ACC112 (cell line): ENCODE results near the gene MSI2.

ENCODE experiments used
- H2AFZ ChIP-seq: fragments of 200-600 bp; sonication (generic); one replicate; pipeline ENCODE4 v1.6.0; 2017; ENCODE audit warnings: antibody characterized with exemption, low read length; ENCODE audit not compliant: unreplicated experiment
- H3K27ac ChIP-seq: fragments of 200-600 bp; sonication (generic); 2 replicates; pipeline ENCODE4 v1.5.1; 2014; ENCODE audit warnings: low read depth, mild to moderate bottlenecking, antibody characterized with exemption, low read length, moderate library complexity
- H3K27me3 ChIP-seq: fragments of 200-600 bp; sonication (generic); 2 replicates; pipeline ENCODE4 v1.6.1; 2014; ENCODE audit warnings: mild to moderate bottlenecking, antibody characterized with exemption, low read length, moderate library complexity, mixed read lengths; ENCODE audit not compliant: insufficient read depth
- H3K36me3 ChIP-seq: fragments of 200-600 bp; sonication (generic); 2 replicates; pipeline ENCODE4 v1.6.1; 2016; ENCODE audit warnings: mild to moderate bottlenecking, antibody characterized with exemption, low read length, moderate library complexity, mixed read lengths; ENCODE audit not compliant: insufficient read depth
- H3K4me1 ChIP-seq: fragments of 200-600 bp; sonication (generic); one replicate; pipeline ENCODE4 v1.6.1; 2016; ENCODE audit warnings: low read length, mixed read lengths; ENCODE audit not compliant: insufficient read depth, unreplicated experiment, control insufficient read depth
- H3K4me3 ChIP-seq: fragments of 200-600 bp; sonication (generic); 2 replicates; pipeline ENCODE4 v1.5.1; 2014; ENCODE audit warnings: mild to moderate bottlenecking, low read depth, low read length
- H3K79me2 ChIP-seq: fragments of 200-600 bp; sonication (generic); one replicate; pipeline ENCODE4 v1.6.0; 2016; ENCODE audit warnings: low read length; ENCODE audit not compliant: control insufficient read depth, unreplicated experiment, insufficient read depth

The MSI2 gene

GRCh38 chr17:57597531-57598453 lies 341.5 kb downstream of the MSI2 start:
- Histone ChIP-seq H2AFZ (no peak overlapping the region), H3K79me2 (no peaks in the 10 kb centered on the region), H3K36me3 (no peaks in the 10 kb centered on the region), H3K4me3 (no peak overlapping the region), H3K4me1 (no peaks in the 10 kb centered on the region), H3K27ac (no peak overlapping the region), H3K27me3 (no peaks in the 10 kb centered on the region)

DNA sequence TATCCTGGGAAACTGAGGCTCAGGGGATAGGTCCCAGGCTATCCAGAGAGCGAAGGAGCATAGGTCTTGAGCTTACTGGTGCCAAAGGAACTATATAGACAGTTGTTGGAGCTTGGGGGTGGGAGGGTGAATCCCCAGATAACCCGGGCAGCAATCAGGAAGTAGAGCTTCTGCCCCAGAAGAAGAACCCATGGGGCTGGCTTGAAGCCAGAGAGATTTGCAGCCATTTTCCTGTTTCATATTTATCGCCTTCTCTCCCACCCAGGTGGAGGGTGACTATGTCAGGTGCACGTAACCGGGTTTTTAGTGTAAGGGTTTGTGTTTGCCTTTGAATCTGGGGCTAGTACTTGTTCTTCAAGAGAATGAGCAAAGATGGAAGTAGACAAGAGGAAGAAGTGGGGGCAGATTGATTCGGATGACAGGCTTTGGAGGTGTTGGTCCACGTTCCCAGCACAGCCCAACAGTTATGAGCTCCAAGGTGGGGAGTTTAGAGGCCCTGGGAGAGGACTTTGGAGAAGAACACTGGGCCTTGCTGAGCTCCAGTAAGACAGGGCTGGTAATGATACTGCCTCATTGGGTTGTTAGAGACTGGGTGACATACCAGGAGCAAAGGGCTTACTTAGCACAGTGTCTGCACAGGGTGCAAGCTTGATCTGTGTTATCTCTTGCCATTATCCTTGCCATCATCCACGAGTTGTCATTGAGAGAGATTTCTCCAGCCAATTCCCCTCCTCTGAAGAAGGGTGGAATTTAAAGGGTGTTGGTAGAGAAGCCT lies 343.1 kb downstream of the MSI2 start:
- H3K36me3 ChIP-seq = no peaks in the 10 kb centered on the region
- H3K27ac ChIP-seq = no peak overlapping the region
- no peaks in the 10 kb centered on the region for H3K79me2 ChIP-seq
- H3K4me1 ChIP-seq = no peaks in the 10 kb centered on the region
- H3K27me3 ChIP-seq = no peaks in the 10 kb centered on the region
- no peak overlapping the region for H3K4me3 ChIP-seq
- no peak overlapping the region for H2AFZ ChIP-seq

- Histone ChIP-seq H3K4me1 (no peaks in the 10 kb centered on the region), H2AFZ (no peak overlapping the region), H3K36me3 (no peaks in the 10 kb centered on the region), H3K4me3 (no peak overlapping the region), H3K79me2 (no peaks in the 10 kb centered on the region), H3K27me3 (no peaks in the 10 kb centered on the region), H3K27ac (no peak overlapping the region)
Measured at GRCh38 chr17:57600074-57600473, 343.8 kb downstream of the MSI2 start.

DNA sequence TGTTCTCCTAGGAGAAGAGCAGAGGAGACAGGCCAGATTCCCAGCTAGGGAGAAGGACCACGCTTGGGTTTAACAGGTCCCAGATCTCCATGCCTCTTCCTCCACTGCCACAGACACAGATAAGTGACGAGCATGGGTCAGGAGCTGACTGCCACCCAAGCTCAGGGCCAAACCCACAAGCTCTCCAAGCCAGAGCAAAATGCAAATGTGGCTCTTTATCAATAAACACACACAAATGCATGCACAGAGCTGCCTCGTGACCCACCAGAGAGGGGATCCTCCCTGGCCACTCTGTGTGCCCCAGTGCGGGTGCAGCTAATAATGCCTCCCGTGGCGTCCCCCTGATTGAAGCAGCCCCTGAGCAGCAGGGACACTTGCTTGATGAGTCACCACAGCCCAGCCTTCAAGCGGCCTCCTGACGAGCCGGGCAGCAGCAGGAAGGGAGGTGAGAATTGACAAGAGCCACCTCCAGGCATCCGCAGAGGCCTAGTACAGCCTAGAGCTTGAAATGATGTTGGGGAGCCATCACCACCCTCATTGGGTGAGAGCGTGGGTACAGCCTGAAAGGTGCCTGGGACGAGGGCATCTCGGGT lies 344.9 kb downstream of the MSI2 start:
- no peak overlapping the region for H2AFZ ChIP-seq
- no peak overlapping the region for H3K4me3 ChIP-seq
- no peaks in the 10 kb centered on the region for H3K27me3 ChIP-seq
- no peaks in the 10 kb centered on the region for H3K4me1 ChIP-seq
- no peak overlapping the region for H3K27ac ChIP-seq
- H3K36me3 ChIP-seq = no peaks in the 10 kb centered on the region
- no peaks in the 10 kb centered on the region for H3K79me2 ChIP-seq

DNA sequence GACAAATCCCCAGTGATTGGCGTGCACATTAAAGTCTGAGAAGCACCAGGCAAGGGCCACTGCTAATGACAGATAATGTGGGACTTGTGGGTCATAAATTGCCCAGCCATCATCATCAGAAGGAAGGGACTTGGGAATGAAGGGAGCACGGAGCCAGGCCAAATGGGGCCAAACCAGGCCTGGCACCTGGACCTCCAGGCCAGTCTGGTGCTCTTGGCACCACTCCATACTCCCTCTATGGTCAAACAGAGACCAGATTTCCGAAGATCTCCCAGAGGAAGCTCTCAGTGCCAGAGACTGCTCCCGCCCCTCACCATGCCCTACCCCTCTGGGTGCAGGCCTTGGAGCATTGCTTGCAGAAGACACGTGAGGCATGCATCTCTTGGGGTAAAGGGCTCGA lies 346.6 kb downstream of the MSI2 start:
- no peak overlapping the region for H2AFZ ChIP-seq
- no peaks in the 10 kb centered on the region for H3K36me3 ChIP-seq
- no peak overlapping the region for H3K4me3 ChIP-seq
- no peak overlapping the region for H3K27ac ChIP-seq
- H3K4me1 ChIP-seq = no peaks in the 10 kb centered on the region
- H3K27me3 ChIP-seq = no peaks in the 10 kb centered on the region
- no peaks in the 10 kb centered on the region for H3K79me2 ChIP-seq

GRCh38 chr17:57603546-57603945 lies 347.2 kb downstream of the MSI2 start:
- no peaks in the 10 kb centered on the region for H3K27me3 ChIP-seq
- H3K4me3 ChIP-seq = no peak overlapping the region
- H3K79me2 ChIP-seq = no peaks in the 10 kb centered on the region
- no peak overlapping the region for H3K27ac ChIP-seq
- no peaks in the 10 kb centered on the region for H3K36me3 ChIP-seq
- H3K4me1 ChIP-seq = no peaks in the 10 kb centered on the region
- H2AFZ ChIP-seq = no peak overlapping the region

DNA sequence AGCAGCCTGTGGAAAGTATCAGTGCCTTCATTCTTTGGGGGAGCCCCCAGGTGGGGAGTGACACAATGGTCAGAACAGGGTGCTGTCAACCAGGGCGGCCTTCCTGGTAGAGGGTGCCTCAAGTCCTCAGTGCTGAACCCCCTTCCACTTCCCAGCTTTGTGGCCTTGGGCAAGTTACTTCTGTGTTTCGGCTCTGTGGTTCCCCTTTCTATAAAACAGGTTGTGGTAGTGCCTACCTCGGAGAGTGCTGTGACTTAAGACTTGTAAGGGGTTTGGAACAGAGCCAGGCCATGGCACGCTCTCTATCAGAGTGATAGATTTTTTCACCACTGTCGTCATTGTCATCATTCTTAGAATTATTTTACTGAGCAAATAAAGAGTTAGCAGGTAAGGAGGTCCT lies 347.7 kb downstream of the MSI2 start:
- H3K27ac ChIP-seq = no peak overlapping the region
- no peaks in the 10 kb centered on the region for H3K4me1 ChIP-seq
- no peaks in the 10 kb centered on the region for H3K79me2 ChIP-seq
- no peaks in the 10 kb centered on the region for H3K36me3 ChIP-seq
- H2AFZ ChIP-seq = no peak overlapping the region
- no peaks in the 10 kb centered on the region for H3K27me3 ChIP-seq
- H3K4me3 ChIP-seq = no peak overlapping the region

DNA sequence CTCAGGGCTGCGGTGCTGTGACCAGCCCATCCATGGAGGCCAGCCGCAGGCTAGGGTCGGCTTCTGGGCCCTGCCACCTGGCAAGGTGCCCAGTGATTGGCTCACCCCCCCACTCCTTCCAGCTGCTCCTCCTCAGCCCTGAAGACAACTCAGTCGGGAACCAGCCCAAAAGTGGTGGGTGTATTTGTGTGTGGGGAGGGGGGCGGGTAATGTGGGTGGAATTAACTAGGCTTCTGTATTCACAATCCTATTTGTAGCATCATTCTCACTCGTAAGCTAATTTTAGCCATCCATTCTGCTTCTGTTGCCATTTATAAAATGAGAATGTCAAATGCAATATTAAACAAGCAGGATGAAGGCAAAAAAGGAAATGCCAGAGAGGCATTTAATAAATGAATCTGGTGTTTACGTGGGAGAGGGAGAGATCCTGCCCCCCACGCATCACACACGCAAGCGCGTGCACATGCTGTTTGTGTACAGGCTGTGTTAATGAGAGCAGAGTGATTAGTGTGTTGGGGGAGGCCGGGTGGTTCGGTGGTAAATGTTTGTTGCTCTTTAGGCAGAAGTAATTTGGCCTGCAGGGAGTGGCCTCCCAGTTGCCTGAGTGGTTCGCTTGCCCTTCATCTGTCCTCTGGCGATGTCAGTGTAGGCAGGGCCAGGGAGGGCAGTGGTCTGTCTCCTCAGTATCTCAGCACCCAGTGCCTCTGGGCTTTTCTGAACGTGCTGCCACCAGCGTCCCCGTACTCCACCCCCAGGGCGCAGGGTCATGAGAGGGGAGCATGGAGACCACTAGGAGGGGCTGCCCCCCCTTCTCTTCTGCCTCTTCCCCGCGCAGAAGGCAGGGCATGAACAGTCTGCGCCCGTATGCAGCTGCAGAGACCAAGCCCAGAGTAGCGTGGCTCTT lies 348.7 kb downstream of the MSI2 start:
- Histone ChIP-seq H3K27me3 (no peaks in the 10 kb centered on the region), H3K27ac (no peak overlapping the region), H2AFZ (no peak overlapping the region), H3K4me1 (no peaks in the 10 kb centered on the region), H3K36me3 (no peaks in the 10 kb centered on the region), H3K4me3 (no peak overlapping the region), H3K79me2 (no peaks in the 10 kb centered on the region)

DNA sequence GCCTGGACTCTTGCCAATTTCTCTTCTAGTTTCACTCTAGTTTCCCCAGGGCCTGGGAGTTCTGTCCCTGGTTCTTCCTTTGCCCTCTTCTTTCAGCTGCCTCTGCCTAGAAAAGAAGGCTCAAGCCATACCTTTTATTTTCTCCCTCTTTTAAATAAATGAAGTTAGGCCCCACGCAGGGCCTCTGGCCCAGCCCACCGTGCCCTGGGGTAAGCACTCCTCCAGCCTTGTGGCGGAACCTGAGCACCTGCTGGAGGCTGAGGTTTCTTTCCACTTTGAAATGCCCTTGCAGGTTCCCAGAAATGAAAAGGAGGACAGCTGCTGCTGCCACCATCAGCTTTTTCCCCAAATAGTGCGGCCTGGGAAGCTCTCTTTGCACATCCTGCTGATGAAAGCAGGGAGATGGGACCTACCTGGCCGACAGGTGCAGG lies 349.4 kb downstream of the MSI2 start:
- no peak overlapping the region for H2AFZ ChIP-seq
- H3K27me3 ChIP-seq = no peaks in the 10 kb centered on the region
- no peaks in the 10 kb centered on the region for H3K4me1 ChIP-seq
- no peak overlapping the region for H3K27ac ChIP-seq
- H3K36me3 ChIP-seq = no peaks in the 10 kb centered on the region
- no peak overlapping the region for H3K4me3 ChIP-seq
- H3K79me2 ChIP-seq = no peaks in the 10 kb centered on the region
